H9 (cell line): ENCODE data around the gene GPR107. TPM values are rescaled to one million over a fixed set of nuclear protein-coding genes. Genes with fewer than 3 reads are reported as not detected.

Experiments
- DNase-seq: peaks from one replicate; pipeline ENCODE4 v3.0.0-alpha.2; 2017
- H2AFZ ChIP-seq: one replicate; pipeline ENCODE4 v1.6.1; 2013; ENCODE audit warnings: mild to moderate bottlenecking, low read length, control low read depth, moderate library complexity
- H2AK5ac ChIP-seq: 2 replicates; pipeline ENCODE4 v1.6.1; 2013; ENCODE audit warnings: low read length, control low read depth, mixed read lengths; ENCODE audit not compliant: insufficient read length
- H2BK120ac ChIP-seq: one replicate; pipeline ENCODE4 v1.6.1; 2013; ENCODE audit warnings: low read depth, mild to moderate bottlenecking, low read length, control low read depth, inconsistent platforms; ENCODE audit not compliant: poor library complexity, severe bottlenecking
- H2BK12ac ChIP-seq: 2 replicates; pipeline ENCODE4 v1.6.1; 2013; ENCODE audit warnings: low read length, control low read depth, mixed read lengths, low read depth; ENCODE audit not compliant: insufficient read length
- H2BK15ac ChIP-seq: 2 replicates; pipeline ENCODE4 v1.6.1; 2013; ENCODE audit warnings: low read depth, low read length, control low read depth
- H2BK20ac ChIP-seq: one replicate; pipeline ENCODE4 v1.6.1; 2013; ENCODE audit warnings: low read depth, mild to moderate bottlenecking, low read length, control low read depth, inconsistent platforms; ENCODE audit not compliant: poor library complexity, severe bottlenecking
- H2BK5ac ChIP-seq: 2 replicates; pipeline ENCODE4 v1.6.1; 2013; ENCODE audit warnings: low read length, control low read depth, mixed read lengths; ENCODE audit not compliant: insufficient read length
- H3K14ac ChIP-seq: 2 replicates; pipeline ENCODE4 v1.6.1; 2013; ENCODE audit warnings: low read length, control low read depth; ENCODE audit not compliant: insufficient read depth
- H3K18ac ChIP-seq: 2 replicates; pipeline ENCODE4 v1.6.1; 2013; ENCODE audit warnings: low read depth, mild to moderate bottlenecking, mixed read lengths, low read length, control low read depth; ENCODE audit not compliant: insufficient read length
- H3K23ac ChIP-seq: 2 replicates; pipeline ENCODE4 v1.6.1; 2013; ENCODE audit warnings: low read length, control low read depth, mixed read lengths, low read depth; ENCODE audit not compliant: insufficient read length
- H3K23me2 ChIP-seq: 2 replicates; pipeline ENCODE4 v1.6.1; 2013; ENCODE audit warnings: low read depth, mild to moderate bottlenecking, mixed read lengths, low read length, control low read depth; ENCODE audit not compliant: insufficient read length, poor library complexity, severe bottlenecking
- H3K27ac ChIP-seq: 2 replicates; pipeline ENCODE4 v1.5.1; 2013; ENCODE audit warnings: low read length, control low read depth, mixed read lengths, low read depth; ENCODE audit not compliant: insufficient read length
- H3K27me3 ChIP-seq: 2 replicates; pipeline ENCODE4 v1.6.1; 2013; ENCODE audit warnings: low read length, control low read depth, inconsistent platforms; ENCODE audit not compliant: insufficient read depth
- H3K4ac ChIP-seq: 2 replicates; pipeline ENCODE4 v1.6.1; 2013; ENCODE audit warnings: low read depth, mild to moderate bottlenecking, control low read depth, inconsistent platforms, low read length, moderate library complexity
- H3K4me1 ChIP-seq: 2 replicates; pipeline ENCODE4 v1.6.1; 2013; ENCODE audit warnings: low read length, control low read depth, inconsistent platforms; ENCODE audit not compliant: insufficient read depth
- H3K4me2 ChIP-seq: 2 replicates; pipeline ENCODE4 v1.6.1; 2013; ENCODE audit warnings: low read length, control low read depth, mixed read lengths; ENCODE audit not compliant: insufficient read length, insufficient read depth
- H3K56ac ChIP-seq: 2 replicates; pipeline ENCODE4 v1.6.1; 2013; ENCODE audit warnings: low read depth, mild to moderate bottlenecking, mixed read lengths, low read length, control low read depth; ENCODE audit not compliant: insufficient read length
- H3K79me1 ChIP-seq: 2 replicates; pipeline ENCODE4 v1.6.1; 2013; ENCODE audit warnings: low read depth, mild to moderate bottlenecking, moderate library complexity, low read length, control low read depth, inconsistent platforms; ENCODE audit not compliant: insufficient read depth, poor library complexity, severe bottlenecking
- H3K79me2 ChIP-seq: 2 replicates; pipeline ENCODE4 v1.6.1; 2013; ENCODE audit warnings: low read length, control low read depth, inconsistent platforms; ENCODE audit not compliant: insufficient read depth
- H3K9ac ChIP-seq: 2 replicates; pipeline ENCODE4 v1.6.1; 2013; ENCODE audit warnings: low read length, control low read depth, mixed read lengths; ENCODE audit not compliant: insufficient read length; ENCODE audit errors: extremely low read depth
- H3K9me3 ChIP-seq: one replicate; pipeline ENCODE4 v1.6.1; 2013; ENCODE audit warnings: low read depth, low read length, inconsistent platforms; ENCODE audit not compliant: control insufficient read depth
- H3T11ph ChIP-seq: one replicate; pipeline ENCODE4 v1.6.1; 2013; ENCODE audit warnings: mild to moderate bottlenecking, low read length, control low read depth, inconsistent platforms
- H4K20me1 ChIP-seq: one replicate; pipeline ENCODE4 v1.6.1; 2013; ENCODE audit not compliant: control insufficient read depth, insufficient read length, insufficient read depth
- H4K5ac ChIP-seq: 2 replicates; pipeline ENCODE4 v1.6.1; 2013; ENCODE audit warnings: low read depth, mild to moderate bottlenecking, mixed read lengths, low read length, control low read depth; ENCODE audit not compliant: insufficient read length
- H4K8ac ChIP-seq: replicated peaks from 2 replicates; pipeline ENCODE4 v1.6.1; 2013; ENCODE audit warnings: low read length, control low read depth, mixed read lengths, low read depth; ENCODE audit not compliant: insufficient read length
- H4K91ac ChIP-seq: 2 replicates; pipeline ENCODE4 v1.6.1; 2013; ENCODE audit warnings: low read depth, mild to moderate bottlenecking, moderate library complexity, mixed read lengths, low read length, control low read depth; ENCODE audit not compliant: insufficient read length
- H3K27ac Mint-ChIP-seq, 3 experiments: 2 replicates in 2 of 3; 3 replicates in 1 of 3; pipeline ENCODE4 v1.8.0; 2020 to 2021; ENCODE audit warnings: mixed read lengths in 3 of 3, mild to moderate bottlenecking in 1 of 3, moderate library complexity in 1 of 3
- H3K27me3 Mint-ChIP-seq: 2 replicates; pipeline ENCODE4 v1.8.0; 2021; ENCODE audit warnings: low read depth, mild to moderate bottlenecking, moderate library complexity, mixed read lengths
- H3K36me3 Mint-ChIP-seq, 3 experiments: 2 replicates in 2 of 3; 3 replicates in 1 of 3; pipeline ENCODE4 v1.8.0; 2020 to 2021; ENCODE audit warnings: low read depth in 3 of 3, mixed read lengths in 3 of 3; ENCODE audit not compliant: insufficient read depth in 1 of 3
- H3K4me1 Mint-ChIP-seq, 2 experiments: 2 replicates each; pipeline ENCODE4 v1.8.0; 2020; ENCODE audit warnings: mixed read lengths in 2 of 2
- H3K4me3 Mint-ChIP-seq, 2 experiments: 2 replicates in 1 of 2; 3 replicates in 1 of 2; pipeline ENCODE4 v1.8.0; 2020 to 2021; ENCODE audit warnings: mild to moderate bottlenecking in 2 of 2, mixed read lengths in 2 of 2, moderate library complexity in 1 of 2
- H3K9me3 Mint-ChIP-seq, 2 experiments: 2 replicates in 1 of 2; 3 replicates in 1 of 2; pipeline ENCODE4 v1.8.0; 2020; ENCODE audit warnings: mild to moderate bottlenecking in 2 of 2, mixed read lengths in 2 of 2, moderate library complexity in 1 of 2
- WGBS: extraction: QIAGEN DNeasy Blood & Tissue Kit; methylation state at CpG from one replicate; pipeline ENCODE4 v1.1.7; 2013; ENCODE audit warnings: missing lambda C conversion rate, low lambda C conversion rate, mixed read lengths; ENCODE audit not compliant: insufficient read length; ENCODE audit errors: extremely low coverage; 5-methylcytosine and 5-hydroxymethylcytosine counted together
- total RNA-seq: library from RNA; stranded (reverse); gene quantifications from 2 replicates; pipeline ENCODE4 v1.2.1, GENCODE V29; 2021
- TF ChIP-seq, protein P1 (sequence below): fragments of 200-600 bp; sonication (generic); conservative IDR thresholded peaks from 3 replicates; pipeline ENCODE4 v1.8.0; 2021; ENCODE audit warnings: antibody characterized with exemption, mild to moderate bottlenecking

GPR107 gene
- total RNA-seq, 1 experiment from 2014 or later: 38.0 TPM

DNA sequence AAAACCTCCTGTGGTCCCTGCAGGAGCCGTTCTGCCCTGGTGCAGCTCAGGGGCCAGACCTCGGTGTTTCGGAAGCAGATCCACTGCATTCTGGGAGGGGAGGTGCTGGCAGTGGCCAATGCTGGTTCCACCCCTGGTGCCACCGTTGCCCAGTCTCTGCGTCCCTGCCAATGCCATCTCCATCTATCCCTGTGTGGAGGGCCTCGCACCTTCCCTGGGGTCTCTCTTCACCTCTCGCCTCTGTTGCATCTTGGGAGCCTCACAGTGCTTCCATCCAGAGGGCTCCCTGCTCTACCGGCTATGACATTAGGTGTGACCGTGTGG lies 133.8 kb downstream of the GPR107 start:
- Mint-ChIP-seq H3K27ac (no peak overlapping the region; a peak in 1 of 7 replicates), H3K4me1 (peaks cover 38 to 53% of the 10 kb centered on the region in 2 experiments), H3K36me3 (no peaks in the 10 kb centered on the region), H3K9me3 (no peaks in the 10 kb centered on the region), H3K4me3 (no peak overlapping the region; a peak in 1 of 5 replicates), H3K27me3 (no peaks in the 10 kb centered on the region)
- H3K14ac ChIP-seq: peak overlapping the region; percentile 16; the same call in 1 of the 2 replicates
- no peak overlapping the region for H2AFZ ChIP-seq
- no peak overlapping the region for H4K91ac ChIP-seq
- DNase-seq: no peak
- no peak overlapping the region for H3K56ac ChIP-seq
- no peak overlapping the region for H3T11ph ChIP-seq
- H2AK5ac ChIP-seq: no peak overlapping the region
- no CpG with 5 or more reads among the region's 9 CpGs for WGBS
- no peak overlapping the region for H4K8ac ChIP-seq
- no peak overlapping the region for H2BK5ac ChIP-seq
- H3K4ac ChIP-seq: no peak overlapping the region
- no peak overlapping the region for H3K18ac ChIP-seq
- H3K9ac ChIP-seq: no peak overlapping the region
- H2BK15ac ChIP-seq: no peak overlapping the region
- H2BK12ac ChIP-seq: no peak overlapping the region
- no peak overlapping the region for H3K4me2 ChIP-seq
- no peak overlapping the region for H3K27ac ChIP-seq
- no peak overlapping the region for H3K23ac ChIP-seq
- TF ChIP-seq, protein P1, sequence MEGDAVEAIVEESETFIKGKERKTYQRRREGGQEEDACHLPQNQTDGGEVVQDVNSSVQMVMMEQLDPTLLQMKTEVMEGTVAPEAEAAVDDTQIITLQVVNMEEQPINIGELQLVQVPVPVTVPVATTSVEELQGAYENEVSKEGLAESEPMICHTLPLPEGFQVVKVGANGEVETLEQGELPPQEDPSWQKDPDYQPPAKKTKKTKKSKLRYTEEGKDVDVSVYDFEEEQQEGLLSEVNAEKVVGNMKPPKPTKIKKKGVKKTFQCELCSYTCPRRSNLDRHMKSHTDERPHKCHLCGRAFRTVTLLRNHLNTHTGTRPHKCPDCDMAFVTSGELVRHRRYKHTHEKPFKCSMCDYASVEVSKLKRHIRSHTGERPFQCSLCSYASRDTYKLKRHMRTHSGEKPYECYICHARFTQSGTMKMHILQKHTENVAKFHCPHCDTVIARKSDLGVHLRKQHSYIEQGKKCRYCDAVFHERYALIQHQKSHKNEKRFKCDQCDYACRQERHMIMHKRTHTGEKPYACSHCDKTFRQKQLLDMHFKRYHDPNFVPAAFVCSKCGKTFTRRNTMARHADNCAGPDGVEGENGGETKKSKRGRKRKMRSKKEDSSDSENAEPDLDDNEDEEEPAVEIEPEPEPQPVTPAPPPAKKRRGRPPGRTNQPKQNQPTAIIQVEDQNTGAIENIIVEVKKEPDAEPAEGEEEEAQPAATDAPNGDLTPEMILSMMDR: no peak
- no peaks in the 10 kb centered on the region for H3K27me3 ChIP-seq
- peaks cover 3% of the 10 kb centered on the region; the same call in 1 of the 2 replicates for H3K4me1 ChIP-seq
- H4K5ac ChIP-seq: no peak overlapping the region
- H3K9me3 ChIP-seq: no peaks in the 10 kb centered on the region
- no peak overlapping the region for H2BK20ac ChIP-seq
- H4K20me1 ChIP-seq: no peaks in the 10 kb centered on the region
- no peak overlapping the region for H2BK120ac ChIP-seq
- no peaks in the 10 kb centered on the region; the same call in 1 of the 2 replicates for H3K79me2 ChIP-seq
- H3K79me1 ChIP-seq: no peaks in the 10 kb centered on the region
- H3K23me2 ChIP-seq: no peaks in the 10 kb centered on the region
